Heart left ventricle (tissue), 13 donors: Measurements from ENCODE around the gene NR2C2AP.
"Not testable (repeated sequence)": the region's sequence is repeated elsewhere in the genome, so short reads cannot be mapped to it uniquely, and the experiment has no call there.

Experiments used
- POLR2A ChIP-seq, 2 donors: fragments of 450-650 bp; IDR thresholded peaks; one replicate each; pipeline ENCODE4 v1.6.1; 2017; ENCODE audit warnings: antibody characterized with exemption in 2 of 2, mild to moderate bottlenecking in 2 of 2, moderate library complexity in 2 of 2
- TF ChIP-seq, protein P1 (sequence below), 12 donors: fragments of 200-600 bp; sonication (generic) in 4 of 12; IDR thresholded peaks; one replicate each; pipeline versions ENCODE4 v1.5.0 to v1.8.0; 2018 to 2022; ENCODE audit warnings: antibody characterized with exemption in 12 of 12, mild to moderate bottlenecking in 5 of 12
- donor health status: ischemic (EF 13 %, LVEDD 7.1; RV severe dilation, severe dysfunction).
- donor health status: DM: no; HTN: yes; CAD: no.
- donor health status: DM: no; HTN: no; CAD: no.
- donor health status: ischemic (EF 25% LVEDD 6.9; RV normal size, moderate dysfunction).
- donor health status: ischemic (EF 25% LVEDD 5.7; RV mildly dilated, moderate dysfunction).
- donor health status: ischemic (EF 35%, LVEDD 5.7; RV mildly dilated, moderate dysfunction).
- donor health status: nonischemic (EF 11% LVEDD 7.7; RV severe dilation, severe dysfunction).
- donor health status: DM: yes; HTN: yes; CAD: no.
- donor health status: PGD.
- donor health status: ischemic (EF 29% LVEDD 5.4; RV normal size, mild dysfunction).
- donor health status: nonischemic (EF 23%, LVEDD 6.1; RV moderate dilation, normal function).

GRCh38 chr19:19221000-19221399, 17.8 kb upstream of the NR2C2AP start:
- TF ChIP-seq, protein P1, sequence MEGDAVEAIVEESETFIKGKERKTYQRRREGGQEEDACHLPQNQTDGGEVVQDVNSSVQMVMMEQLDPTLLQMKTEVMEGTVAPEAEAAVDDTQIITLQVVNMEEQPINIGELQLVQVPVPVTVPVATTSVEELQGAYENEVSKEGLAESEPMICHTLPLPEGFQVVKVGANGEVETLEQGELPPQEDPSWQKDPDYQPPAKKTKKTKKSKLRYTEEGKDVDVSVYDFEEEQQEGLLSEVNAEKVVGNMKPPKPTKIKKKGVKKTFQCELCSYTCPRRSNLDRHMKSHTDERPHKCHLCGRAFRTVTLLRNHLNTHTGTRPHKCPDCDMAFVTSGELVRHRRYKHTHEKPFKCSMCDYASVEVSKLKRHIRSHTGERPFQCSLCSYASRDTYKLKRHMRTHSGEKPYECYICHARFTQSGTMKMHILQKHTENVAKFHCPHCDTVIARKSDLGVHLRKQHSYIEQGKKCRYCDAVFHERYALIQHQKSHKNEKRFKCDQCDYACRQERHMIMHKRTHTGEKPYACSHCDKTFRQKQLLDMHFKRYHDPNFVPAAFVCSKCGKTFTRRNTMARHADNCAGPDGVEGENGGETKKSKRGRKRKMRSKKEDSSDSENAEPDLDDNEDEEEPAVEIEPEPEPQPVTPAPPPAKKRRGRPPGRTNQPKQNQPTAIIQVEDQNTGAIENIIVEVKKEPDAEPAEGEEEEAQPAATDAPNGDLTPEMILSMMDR (IDR thresholded peaks at IDR 0.05): not testable (repeated sequence)
- not testable (repeated sequence) for TF ChIP-seq POLR2A (IDR thresholded peaks at IDR 0.05)
